Fibroblast of skin of right biceps (primary cell): ENCODE results near the gene GNLY.
"Not testable (repeated sequence)": the region's sequence is repeated elsewhere in the genome, so short reads cannot be mapped to it uniquely, and the experiment has no call there.

Source experiments
- DNase-seq: peaks from one replicate; pipeline ENCODE4 v3.0.0-alpha.2; 2013

Gene GNLY

GRCh38 chr2:85665264-85665937 is 28.8 kb upstream of the GNLY start:
- DNase-seq: no peak

GRCh38 chr2:85666016-85666415 is 28.1 kb upstream of the GNLY start:
- no peak for DNase-seq

- DNase-seq: no peak
Measured at GRCh38 chr2:85666435-85667316, 27.5 kb upstream of the GNLY start.

- DNase-seq: no peak
Measured at GRCh38 chr2:85667561-85668008, 26.6 kb upstream of the GNLY start.

- DNase-seq: peak; percentile 46
Measured at GRCh38 chr2:85668009-85668856, 25.9 kb upstream of the GNLY start, which contains the start of gene SFTPB. TSS of gene SFTPB (minus strand) at chr2:85668199. CDS start at chr2:85668183, 16 bp downstream.

- DNase-seq: no peak
Measured at GRCh38 chr2:85668857-85669142, 25.4 kb upstream of the GNLY start.

GRCh38 chr2:85669549-85669948 is 24.6 kb upstream of the GNLY start:
- DNase-seq: no peak

- not testable (repeated sequence) for DNase-seq
Measured at GRCh38 chr2:85670416-85670815, 23.7 kb upstream of the GNLY start.

GRCh38 chr2:85672456-85672855 is 21.7 kb upstream of the GNLY start:
- no peak for DNase-seq

- DNase-seq: no peak
Measured at GRCh38 chr2:85673716-85674375, 20.3 kb upstream of the GNLY start.

- DNase-seq: no peak
Measured at GRCh38 chr2:85674417-85674816, 19.7 kb upstream of the GNLY start.

GRCh38 chr2:85675427-85675826 is 18.7 kb upstream of the GNLY start:
- DNase-seq: no peak

GRCh38 chr2:85675866-85676548 is 18.2 kb upstream of the GNLY start:
- no peak for DNase-seq

- no peak for DNase-seq
Measured at GRCh38 chr2:85678377-85678776, 15.8 kb upstream of the GNLY start.

GRCh38 chr2:85678794-85679672 is 15.1 kb upstream of the GNLY start:
- DNase-seq: peak; percentile 77

- no peak for DNase-seq
Measured at GRCh38 chr2:85680707-85681371, 13.3 kb upstream of the GNLY start.

- no peak for DNase-seq
Measured at GRCh38 chr2:85681372-85681763, 12.8 kb upstream of the GNLY start.

- no peak for DNase-seq
Measured at GRCh38 chr2:85681776-85682175, 12.4 kb upstream of the GNLY start.

GRCh38 chr2:85682378-85682777 is 11.8 kb upstream of the GNLY start:
- peak; percentile 25 for DNase-seq

GRCh38 chr2:85684380-85684779 is 9.8 kb upstream of the GNLY start:
- no peak for DNase-seq

GRCh38 chr2:85684806-85685205 is 9.4 kb upstream of the GNLY start:
- DNase-seq: no peak
